H1 (cell line): ENCODE data around the gene TRAPPC3. TPM values are rescaled to one million over a fixed set of nuclear protein-coding genes. Genes with fewer than 3 reads are reported as not detected.

Experiments
- TCF12 ChIP-seq: IDR thresholded peaks from 2 replicates; pipeline ENCODE4 v1.6.1; 2011; ENCODE audit warnings: low read depth, mild to moderate bottlenecking, low read length
- polyA plus RNA-seq, 7 experiments: library from polyadenylated mRNA; depleted of rRNA in 3 of 7; stranded (reverse) in 5 of 7; unstranded in 2 of 7; fragments of >200 nt in 5 of 7; fragments of 200-250 nt in 2 of 7; gene quantifications; 1 replicate in 5 of 7; 2 replicates in 1 of 7; 4 replicates in 1 of 7; pipeline versions ENCODE4 v1.2.1 to v1.2.3, GENCODE V29; 2011 to 2013; ENCODE audit warnings: missing spikeins in 2 of 7, mixed read lengths in 2 of 7
- total RNA-seq: library from RNA; stranded (reverse); fragmentation: NEBNext Ultra II Directional; extraction: Animal tissue kit (Norgen Biotek cat#: 25700); gene quantifications from 2 replicates; pipeline ENCODE4 v1.2.1, GENCODE V29; 2021
- TF ChIP-seq, protein P1 (sequence below): fragments of 300-600 bp; sonication (generic); IDR thresholded peaks from 2 replicates; pipeline ENCODE4 v1.7.1; 2012; ENCODE audit warnings: low read length, moderate library complexity, mild to moderate bottlenecking, inconsistent platforms; ENCODE audit not compliant: insufficient replicate concordance

TRAPPC3 gene
- total and polyA plus RNA-seq, 2 of the 8 experiments (the other 6 are each of a cell fraction or from before 2014, with no cell fraction given): 47.8 to 51.0 TPM

GRCh38 chr1:36126005-36126716 lies 23.1 kb downstream of the TRAPPC3 start (continued):
- TF ChIP-seq, protein P1, sequence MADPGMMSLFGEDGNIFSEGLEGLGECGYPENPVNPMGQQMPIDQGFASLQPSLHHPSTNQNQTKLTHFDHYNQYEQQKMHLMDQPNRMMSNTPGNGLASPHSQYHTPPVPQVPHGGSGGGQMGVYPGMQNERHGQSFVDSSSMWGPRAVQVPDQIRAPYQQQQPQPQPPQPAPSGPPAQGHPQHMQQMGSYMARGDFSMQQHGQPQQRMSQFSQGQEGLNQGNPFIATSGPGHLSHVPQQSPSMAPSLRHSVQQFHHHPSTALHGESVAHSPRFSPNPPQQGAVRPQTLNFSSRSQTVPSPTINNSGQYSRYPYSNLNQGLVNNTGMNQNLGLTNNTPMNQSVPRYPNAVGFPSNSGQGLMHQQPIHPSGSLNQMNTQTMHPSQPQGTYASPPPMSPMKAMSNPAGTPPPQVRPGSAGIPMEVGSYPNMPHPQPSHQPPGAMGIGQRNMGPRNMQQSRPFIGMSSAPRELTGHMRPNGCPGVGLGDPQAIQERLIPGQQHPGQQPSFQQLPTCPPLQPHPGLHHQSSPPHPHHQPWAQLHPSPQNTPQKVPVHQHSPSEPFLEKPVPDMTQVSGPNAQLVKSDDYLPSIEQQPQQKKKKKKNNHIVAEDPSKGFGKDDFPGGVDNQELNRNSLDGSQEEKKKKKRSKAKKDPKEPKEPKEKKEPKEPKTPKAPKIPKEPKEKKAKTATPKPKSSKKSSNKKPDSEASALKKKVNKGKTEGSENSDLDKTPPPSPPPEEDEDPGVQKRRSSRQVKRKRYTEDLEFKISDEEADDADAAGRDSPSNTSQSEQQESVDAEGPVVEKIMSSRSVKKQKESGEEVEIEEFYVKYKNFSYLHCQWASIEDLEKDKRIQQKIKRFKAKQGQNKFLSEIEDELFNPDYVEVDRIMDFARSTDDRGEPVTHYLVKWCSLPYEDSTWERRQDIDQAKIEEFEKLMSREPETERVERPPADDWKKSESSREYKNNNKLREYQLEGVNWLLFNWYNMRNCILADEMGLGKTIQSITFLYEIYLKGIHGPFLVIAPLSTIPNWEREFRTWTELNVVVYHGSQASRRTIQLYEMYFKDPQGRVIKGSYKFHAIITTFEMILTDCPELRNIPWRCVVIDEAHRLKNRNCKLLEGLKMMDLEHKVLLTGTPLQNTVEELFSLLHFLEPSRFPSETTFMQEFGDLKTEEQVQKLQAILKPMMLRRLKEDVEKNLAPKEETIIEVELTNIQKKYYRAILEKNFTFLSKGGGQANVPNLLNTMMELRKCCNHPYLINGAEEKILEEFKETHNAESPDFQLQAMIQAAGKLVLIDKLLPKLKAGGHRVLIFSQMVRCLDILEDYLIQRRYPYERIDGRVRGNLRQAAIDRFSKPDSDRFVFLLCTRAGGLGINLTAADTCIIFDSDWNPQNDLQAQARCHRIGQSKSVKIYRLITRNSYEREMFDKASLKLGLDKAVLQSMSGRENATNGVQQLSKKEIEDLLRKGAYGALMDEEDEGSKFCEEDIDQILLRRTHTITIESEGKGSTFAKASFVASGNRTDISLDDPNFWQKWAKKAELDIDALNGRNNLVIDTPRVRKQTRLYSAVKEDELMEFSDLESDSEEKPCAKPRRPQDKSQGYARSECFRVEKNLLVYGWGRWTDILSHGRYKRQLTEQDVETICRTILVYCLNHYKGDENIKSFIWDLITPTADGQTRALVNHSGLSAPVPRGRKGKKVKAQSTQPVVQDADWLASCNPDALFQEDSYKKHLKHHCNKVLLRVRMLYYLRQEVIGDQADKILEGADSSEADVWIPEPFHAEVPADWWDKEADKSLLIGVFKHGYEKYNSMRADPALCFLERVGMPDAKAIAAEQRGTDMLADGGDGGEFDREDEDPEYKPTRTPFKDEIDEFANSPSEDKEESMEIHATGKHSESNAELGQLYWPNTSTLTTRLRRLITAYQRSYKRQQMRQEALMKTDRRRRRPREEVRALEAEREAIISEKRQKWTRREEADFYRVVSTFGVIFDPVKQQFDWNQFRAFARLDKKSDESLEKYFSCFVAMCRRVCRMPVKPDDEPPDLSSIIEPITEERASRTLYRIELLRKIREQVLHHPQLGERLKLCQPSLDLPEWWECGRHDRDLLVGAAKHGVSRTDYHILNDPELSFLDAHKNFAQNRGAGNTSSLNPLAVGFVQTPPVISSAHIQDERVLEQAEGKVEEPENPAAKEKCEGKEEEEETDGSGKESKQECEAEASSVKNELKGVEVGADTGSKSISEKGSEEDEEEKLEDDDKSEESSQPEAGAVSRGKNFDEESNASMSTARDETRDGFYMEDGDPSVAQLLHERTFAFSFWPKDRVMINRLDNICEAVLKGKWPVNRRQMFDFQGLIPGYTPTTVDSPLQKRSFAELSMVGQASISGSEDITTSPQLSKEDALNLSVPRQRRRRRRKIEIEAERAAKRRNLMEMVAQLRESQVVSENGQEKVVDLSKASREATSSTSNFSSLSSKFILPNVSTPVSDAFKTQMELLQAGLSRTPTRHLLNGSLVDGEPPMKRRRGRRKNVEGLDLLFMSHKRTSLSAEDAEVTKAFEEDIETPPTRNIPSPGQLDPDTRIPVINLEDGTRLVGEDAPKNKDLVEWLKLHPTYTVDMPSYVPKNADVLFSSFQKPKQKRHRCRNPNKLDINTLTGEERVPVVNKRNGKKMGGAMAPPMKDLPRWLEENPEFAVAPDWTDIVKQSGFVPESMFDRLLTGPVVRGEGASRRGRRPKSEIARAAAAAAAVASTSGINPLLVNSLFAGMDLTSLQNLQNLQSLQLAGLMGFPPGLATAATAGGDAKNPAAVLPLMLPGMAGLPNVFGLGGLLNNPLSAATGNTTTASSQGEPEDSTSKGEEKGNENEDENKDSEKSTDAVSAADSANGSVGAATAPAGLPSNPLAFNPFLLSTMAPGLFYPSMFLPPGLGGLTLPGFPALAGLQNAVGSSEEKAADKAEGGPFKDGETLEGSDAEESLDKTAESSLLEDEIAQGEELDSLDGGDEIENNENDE: no peak
- TF ChIP-seq TCF12: no peak
